MM.1S (cell line): Measurements from ENCODE around the gene SIGLEC11.

ENCODE experiments used
- EZH2 ChIP-seq: fragments of 300-600 bp; sonication (generic); optimal IDR thresholded peaks from 2 replicates; pipeline ENCODE3; 2017; ENCODE audit warnings: low read depth, mild to moderate bottlenecking, antibody characterized with exemption, low read length, mixed read lengths
- TF ChIP-seq, protein P1 (sequence below): fragments of 300-600 bp; sonication (generic); IDR thresholded peaks from 2 replicates; pipeline ENCODE4 v1.5.1; 2016; ENCODE audit warnings: antibody characterized with exemption, low read length, mixed read lengths

DNA sequence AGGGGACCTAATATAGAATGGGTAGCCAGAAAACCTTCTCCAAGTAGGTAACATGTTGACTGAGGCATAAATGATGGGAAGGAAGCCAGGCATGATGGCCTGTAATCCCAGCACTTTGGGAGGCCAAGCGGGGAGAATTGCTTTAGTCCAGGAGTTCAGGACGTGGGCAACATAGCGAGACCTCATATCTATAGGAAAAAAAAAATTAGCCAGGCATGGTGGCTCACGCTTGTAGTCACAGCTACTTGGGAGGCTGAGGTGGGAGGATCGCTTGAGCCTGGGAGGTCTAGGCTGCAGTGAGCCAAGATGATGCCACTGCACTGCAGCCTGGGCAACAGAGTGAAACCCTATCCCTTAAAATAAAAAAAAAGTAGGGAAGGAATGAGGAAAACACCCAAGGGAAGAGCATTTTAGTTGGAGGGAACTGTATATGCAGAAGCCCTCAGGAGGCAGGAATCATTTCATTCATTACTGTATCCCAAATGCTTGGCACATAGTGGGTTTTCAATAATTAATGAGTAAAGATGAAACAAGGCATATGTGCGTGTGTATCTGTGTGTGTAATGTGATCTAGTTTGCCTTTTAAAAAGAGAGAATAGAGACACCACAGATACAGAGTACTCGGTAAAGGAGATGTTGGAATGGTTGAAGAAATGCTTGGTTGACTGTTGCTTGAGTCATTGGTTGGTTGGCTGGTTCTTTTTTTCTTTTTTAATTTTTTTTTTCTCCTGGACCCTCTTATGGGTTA, 29.5 kb downstream of the SIGLEC11 start:
- TF ChIP-seq, protein P1, sequence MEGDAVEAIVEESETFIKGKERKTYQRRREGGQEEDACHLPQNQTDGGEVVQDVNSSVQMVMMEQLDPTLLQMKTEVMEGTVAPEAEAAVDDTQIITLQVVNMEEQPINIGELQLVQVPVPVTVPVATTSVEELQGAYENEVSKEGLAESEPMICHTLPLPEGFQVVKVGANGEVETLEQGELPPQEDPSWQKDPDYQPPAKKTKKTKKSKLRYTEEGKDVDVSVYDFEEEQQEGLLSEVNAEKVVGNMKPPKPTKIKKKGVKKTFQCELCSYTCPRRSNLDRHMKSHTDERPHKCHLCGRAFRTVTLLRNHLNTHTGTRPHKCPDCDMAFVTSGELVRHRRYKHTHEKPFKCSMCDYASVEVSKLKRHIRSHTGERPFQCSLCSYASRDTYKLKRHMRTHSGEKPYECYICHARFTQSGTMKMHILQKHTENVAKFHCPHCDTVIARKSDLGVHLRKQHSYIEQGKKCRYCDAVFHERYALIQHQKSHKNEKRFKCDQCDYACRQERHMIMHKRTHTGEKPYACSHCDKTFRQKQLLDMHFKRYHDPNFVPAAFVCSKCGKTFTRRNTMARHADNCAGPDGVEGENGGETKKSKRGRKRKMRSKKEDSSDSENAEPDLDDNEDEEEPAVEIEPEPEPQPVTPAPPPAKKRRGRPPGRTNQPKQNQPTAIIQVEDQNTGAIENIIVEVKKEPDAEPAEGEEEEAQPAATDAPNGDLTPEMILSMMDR, result no peak
- no peak for TF ChIP-seq EZH2
